GM19395 (cell line): ENCODE data around the gene CBLN3.

Source experiments
- ATAC-seq: cut with Tn5 transposase; IDR thresholded peaks from one replicate; pipeline ENCODE4 v1.9.1; 2021; ENCODE audit warnings: mild to moderate bottlenecking, moderate library complexity; ENCODE audit not compliant: unreplicated experiment

CBLN3 gene

DNA sequence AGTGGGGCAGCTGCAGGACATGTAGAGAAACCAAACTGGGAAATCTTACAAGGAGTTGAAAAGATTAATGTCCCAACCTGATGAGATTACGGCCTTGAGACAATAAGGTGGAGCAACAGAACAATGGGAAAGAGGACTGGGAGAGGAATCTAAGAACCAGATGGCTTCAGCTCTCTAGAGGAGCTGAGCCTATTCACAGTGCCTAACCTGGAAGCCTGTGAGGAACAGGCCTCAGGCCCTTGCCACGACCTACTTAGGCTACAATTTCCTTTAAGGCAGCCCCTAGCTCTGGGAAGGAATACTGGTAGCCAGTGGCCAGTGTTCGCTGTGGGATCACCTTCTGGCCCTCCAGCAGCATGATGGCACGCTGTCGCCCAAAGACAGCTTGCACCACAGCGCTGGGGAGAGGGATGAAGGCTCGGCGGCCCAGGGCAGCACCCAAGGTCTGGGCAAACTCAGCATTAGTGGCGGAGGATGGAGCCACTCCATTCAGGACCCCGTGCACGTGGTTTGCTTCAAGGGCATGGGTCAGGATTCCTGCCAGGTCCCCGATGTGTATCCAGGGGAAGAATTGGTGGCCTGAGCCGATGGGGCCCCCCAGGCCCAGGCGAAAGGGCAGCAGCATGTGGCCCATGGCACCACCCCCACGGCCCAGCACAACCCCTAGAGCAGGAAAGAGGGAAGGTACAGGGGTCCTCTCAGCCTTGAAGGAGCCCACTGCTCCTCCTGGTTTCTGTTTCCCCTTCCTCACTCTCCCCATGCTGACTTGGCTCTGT lies 10.6 kb upstream of the CBLN3 start:
- ATAC-seq, result no peak

DNA sequence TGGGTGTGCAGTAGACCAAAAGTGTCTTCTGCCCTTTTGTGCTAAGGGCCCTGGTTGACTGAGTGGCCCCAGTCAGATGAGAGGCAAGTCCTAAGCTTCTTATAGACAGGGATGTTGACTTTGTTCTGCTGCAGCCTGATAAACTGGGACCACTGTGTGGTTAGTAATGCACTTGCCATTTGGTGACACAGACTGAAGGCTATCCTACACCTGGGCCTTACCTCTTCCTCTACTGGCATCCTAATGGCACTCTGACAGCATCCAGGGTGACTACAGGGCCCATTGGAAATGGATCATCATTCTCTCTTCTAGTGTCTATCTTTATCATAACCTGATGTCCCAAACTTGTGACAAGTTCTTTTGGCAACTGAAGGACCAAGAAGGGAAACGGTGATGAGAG lies 9.8 kb upstream of the CBLN3 start:
- no peak for ATAC-seq

DNA sequence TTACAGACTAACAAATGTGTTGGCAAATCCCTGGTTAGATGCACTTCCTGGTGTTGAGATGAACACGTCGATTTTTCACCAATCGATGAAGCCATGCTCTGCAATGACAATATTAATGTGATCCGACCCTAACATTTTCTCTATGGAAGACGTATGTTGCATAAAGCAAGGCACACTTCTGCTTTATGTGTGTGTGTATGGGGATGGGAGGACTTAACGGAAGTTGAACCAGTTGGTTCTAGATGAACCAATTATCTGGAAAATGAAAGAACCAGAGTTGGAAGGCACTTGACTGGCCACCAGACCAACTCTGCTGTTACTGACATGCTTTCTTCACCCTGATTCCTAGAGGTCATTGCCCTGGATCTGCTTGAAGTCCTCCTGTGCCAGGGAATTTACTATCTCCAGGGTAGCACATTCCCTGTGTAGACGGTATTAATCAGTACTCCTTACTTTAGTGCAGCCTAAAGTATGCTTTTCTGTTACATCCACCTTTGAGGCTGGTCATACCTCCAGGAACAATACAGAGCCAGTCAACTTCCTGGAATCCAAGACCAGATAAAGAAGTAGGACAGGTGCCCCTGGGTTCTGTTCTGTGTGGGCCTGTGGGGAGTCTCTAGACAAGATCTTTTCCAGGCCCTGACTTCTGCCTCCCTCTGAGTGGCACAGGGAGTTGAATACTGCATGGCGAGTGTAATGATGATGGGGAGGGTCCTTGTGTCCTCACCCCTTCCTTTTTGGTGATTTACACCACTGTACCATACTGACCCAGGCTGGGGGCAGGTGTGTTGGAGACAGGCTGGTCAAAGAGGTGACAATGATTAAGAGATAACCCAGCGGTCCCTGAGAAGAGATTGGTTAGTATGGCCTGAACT lies 9.0 kb upstream of the CBLN3 start:
- no peak for ATAC-seq

DNA sequence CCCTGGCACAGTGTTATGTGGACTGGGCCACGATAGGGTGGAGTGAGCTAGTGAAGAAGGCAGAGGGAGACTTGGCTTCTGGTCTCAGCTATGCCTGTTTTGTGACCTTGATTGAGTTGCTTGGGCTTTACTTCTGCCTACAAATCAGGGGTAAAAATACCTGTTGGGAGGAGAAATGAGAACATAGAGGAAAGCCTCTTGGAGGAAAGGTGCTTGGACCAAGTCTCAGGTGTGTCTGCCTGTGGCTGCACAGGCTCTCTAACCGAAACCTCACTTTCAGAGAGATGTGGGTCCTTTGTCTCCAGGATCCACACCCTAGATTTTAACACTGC lies 8.2 kb upstream of the CBLN3 start:
- ATAC-seq, result no peak

DNA sequence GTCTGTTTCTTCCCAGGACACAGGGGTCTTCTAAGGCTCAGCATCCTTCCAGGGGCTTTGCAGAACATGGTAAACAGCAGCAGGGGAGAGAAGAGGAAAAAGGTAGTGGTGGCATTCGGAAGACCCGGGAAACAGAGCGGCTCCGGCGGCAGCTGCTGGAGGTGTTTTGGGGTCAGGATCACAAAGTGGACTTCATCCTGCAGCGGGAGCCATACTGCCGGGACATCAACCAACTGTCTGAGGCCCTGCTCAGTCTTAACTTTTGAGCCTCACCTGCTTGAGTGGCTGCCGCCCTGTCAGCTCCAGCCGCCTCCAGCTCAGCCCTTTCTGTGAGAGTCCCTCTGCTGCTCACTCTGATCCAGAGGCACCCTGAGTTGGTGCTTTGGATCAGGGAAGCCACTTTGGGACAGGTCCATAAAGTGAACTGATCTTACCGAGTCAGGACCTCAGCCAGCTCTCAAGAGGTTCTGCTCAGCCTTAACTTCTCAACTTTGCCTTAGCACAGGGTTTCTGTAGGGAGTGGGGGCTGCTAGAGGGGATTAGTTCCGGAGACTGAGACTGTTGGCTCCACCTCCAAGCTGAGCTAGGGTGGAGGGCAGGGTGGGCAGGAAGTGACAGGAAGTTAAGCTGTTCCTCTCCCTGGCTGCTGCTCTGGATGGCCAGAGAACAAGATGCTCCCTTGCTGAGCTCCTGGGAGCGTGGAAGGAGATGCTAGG lies 7.7 kb upstream of the CBLN3 start:
- ATAC-seq, result no peak

DNA sequence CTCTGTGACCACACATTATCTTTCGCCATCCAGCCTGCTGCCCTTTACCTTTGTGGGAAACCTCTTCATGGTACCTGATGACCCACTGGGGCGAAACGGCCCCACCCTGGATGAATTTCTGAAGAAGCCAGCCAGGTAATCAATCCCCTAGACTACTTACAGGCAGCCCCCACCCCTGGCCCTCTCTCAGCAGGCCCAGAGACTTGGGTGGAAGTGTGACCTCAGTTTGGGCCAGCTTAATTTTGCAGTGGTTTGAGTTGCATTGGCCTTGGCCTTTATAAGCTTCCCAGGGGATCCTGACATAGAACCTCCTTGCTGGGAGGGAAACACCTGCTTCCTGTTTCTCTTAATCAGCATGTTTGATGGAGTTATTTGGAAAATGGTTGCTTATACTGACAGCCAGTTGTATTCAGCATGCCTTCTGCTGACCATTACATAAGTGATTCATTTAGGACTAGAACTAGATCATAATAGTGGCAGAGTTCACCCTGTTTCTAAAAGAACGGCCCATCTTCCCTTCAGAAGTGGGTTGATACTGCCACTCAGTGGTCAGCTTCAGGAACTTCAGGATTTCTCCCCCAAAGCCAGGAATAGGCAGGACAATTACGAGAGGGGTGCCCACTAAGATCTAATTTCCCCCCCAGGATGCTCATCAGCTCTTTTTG lies 7.0 kb upstream of the CBLN3 start:
- peak; percentile 50 for ATAC-seq

DNA sequence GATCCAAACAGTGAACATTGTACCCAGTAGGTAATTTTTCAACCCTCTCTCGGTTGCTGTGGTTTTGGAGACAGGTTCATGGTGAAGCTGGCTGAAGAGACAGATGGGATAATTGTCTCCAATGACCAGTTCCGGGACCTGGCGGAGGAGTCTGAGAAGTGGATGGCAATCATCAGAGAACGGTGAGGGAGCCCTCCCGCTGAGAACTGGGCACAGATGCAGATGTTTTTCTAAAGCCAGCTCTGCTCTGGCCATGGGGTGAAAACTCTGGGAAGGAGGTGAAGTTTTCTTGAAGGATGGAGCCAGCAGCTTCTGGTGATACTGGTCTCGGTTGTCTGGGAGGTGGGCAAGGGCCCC lies 6.5 kb upstream of the CBLN3 start:
- no peak for ATAC-seq

DNA sequence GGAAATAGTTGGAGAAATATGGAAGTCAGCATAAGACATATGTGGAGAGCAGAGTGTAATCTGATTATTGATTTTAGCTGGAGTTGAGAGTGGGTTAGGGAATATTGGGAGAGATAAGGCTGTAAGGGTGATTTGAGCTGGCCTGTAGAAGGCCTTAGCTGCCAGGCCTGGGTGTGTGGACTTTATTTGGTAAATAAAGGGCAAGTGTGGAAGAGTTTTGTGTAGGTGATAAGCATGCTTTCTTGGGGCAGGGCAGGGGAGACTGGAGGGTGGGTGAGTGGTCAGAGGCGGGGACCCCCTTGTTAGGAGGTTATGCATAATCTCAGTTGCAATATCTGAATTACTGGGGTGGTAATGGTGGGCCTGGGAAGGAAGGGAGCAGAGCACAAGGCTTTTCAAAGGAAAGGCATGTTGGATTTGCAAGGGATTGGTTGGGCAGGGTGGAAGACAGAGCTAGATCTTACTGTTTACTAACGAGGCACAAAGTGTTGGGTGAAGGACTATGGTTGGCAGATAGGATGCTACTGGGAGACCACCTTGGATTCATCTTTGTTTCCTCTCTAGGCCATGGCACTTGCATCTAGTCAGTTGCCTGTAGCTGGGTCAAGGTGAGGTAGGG lies 5.8 kb upstream of the CBLN3 start:
- ATAC-seq, result no peak

DNA sequence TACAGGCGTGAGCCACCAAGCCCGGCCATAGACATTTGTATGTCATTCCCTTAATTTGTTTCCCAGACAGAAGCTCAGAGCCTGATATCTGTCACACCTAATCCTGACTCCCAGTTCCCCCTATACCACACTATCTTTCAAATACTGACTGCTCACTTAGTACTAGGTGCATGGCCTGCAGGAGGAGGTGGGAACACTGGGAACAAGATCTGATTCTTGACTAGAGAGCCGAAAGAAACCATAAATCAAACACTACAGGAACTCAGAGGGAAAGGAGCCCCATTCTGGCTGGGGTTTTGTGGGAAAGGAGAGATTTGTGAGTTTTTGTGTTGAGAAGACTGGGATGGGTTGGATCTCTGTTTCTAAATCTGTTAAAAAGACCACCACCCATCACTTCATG lies 5.2 kb upstream of the CBLN3 start:
- ATAC-seq, result no peak

DNA sequence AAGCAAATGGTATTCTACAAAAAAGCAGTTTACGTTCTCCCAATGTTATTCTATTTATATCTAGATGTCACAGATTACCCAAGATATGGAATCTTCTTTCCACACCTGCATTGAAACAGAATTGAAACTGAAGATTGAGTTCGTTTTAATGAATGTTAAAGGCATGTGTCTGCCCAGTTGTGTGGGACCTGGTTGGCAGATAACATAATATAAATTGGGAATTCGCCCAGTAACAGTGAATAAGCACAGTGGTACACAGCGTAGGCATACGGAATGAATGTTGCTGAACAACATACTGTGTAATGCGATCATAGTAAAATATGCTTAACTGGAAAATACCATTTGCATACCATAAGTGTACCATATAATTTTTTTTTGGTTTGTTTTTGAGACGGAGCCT lies 4.6 kb upstream of the CBLN3 start:
- ATAC-seq, result no peak

DNA sequence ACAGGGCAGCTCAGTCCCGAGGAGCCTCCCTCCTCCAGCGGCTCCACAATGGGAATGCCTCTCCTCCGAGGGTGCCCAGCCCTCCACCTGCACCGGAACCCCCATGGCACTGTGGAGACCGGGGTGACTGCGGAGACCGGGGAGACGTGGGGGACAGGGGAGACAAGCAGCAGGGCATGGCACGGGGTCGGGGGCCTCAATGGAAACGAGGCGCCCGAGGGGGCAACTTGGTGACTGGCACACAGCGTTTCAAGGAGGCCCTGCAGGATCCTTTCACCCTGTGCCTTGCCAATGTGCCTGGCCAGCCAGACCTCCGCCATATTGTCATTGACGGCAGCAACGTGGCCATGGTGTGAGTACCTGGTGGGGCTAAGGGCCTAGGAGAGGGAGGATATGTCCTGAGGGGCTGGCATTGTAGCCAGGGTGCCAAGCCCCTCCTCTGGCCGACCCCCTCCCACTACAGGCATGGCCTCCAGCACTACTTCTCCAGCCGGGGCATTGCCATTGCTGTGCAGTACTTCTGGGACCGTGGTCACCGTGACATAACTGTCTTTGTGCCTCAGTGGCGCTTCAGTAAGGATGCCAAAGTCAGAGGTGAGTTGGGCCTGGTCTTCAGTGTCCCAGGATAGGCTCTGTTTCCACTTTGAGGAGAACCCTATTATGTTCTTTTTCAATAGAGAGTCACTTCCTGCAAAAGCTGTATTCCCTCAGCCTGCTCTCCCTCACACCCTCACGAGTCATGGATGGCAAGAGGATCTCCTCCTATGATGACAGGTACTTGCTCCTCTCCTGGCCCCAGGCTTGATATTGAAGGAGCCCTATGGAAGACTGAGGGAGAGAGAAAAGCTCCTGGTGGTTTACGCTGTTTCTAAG lies 3.0 kb upstream of the CBLN3 start:
- no peak for ATAC-seq

DNA sequence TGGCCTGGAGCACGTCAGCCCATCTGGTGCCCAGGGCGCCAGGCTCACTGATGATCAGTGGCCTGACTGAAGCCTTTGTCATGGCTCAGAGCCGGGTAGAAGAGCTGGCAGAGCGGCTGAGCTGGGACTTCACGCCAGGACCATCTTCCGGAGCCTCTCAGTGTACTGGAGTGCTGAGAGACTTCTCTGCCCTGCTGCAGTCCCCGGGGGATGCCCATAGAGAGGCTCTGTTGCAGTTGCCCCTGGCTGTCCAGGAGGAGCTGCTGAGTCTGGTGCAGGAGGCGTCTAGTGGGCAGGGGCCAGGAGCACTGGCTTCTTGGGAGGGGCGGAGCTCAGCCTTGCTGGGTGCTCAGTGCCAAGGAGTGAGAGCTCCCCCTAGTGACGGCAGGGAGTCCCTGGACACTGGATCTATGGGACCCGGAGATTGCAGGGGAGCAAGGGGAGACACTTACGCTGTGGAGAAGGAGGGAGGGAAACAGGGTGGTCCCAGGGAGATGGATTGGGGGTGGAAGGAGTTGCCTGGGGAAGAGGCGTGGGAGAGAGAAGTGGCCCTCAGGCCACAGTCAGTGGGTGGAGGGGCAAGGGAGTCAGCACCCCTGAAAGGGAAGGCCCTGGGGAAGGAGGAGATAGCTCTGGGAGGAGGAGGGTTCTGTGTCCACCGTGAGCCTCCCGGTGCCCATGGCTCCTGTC lies 2.2 kb upstream of the CBLN3 start:
- ATAC-seq, result peak; percentile 58

DNA sequence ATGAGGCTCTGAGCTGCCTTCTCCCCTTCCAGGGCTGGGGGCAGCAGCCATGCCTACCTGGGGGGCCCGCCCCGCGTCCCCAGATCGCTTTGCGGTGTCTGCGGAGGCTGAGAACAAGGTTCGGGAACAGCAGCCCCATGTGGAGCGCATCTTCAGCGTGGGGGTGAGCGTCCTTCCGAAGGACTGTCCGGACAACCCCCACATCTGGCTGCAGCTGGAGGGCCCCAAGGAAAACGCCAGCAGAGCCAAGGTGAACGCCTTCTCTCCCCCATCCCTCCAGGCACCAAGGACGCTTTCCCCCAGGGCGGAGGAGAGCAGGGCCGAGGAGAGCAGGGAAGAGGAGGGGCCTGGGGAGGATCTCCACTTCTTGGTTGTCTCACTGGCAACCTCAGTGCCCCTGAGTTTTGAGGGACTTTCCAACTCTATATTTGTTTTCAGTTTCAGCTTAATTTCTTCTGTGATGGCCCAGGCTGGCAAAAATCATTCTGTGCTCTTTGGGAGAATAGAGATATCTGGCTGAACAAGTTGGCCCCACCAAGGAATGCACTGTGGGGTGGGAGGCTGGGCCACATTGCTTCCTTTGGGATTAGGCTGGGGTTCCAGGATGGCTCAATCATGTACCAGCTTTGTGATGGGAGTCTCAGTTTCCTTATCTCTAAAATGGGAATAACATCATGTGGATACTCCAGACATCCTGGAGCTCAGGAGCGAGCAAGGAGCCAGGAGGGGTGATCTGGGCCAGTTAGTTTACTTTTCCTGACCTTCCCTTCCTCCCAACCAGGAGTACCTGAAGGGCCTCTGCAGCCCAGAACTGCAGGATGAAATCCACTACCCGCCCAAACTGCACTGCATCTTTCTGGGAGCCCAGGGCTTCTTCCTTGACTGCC lies 1.5 kb upstream of the CBLN3 start:
- peak; percentile 34 for ATAC-seq

DNA sequence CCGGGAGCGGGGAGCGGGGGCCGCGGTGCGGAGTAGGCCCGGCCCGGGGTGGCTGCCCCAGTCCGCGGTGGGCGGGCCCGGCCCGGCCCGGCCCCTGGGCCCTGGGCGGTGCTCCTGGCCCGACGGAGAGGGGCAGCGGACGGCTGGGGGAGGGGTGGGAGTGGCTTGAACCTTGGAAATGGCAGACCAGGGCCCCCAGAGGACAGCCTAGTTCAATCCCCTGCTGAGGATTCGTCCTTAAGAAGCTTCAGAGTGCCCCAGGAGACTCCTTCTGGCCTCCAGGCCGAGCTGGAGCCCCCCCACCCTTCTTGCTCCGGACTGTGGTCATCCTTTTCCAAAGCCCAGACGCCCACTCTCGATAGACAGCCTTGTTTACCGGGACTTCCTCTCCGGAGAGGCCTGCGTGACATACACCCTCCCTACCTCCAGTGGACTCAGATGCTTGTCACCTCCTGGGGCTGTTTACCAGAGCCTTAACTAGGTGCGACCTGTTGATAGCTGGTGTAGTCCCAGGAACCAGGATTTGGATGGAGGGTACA lies 744 bp upstream of the CBLN3 start:
- ATAC-seq, result peak; percentile 60

DNA sequence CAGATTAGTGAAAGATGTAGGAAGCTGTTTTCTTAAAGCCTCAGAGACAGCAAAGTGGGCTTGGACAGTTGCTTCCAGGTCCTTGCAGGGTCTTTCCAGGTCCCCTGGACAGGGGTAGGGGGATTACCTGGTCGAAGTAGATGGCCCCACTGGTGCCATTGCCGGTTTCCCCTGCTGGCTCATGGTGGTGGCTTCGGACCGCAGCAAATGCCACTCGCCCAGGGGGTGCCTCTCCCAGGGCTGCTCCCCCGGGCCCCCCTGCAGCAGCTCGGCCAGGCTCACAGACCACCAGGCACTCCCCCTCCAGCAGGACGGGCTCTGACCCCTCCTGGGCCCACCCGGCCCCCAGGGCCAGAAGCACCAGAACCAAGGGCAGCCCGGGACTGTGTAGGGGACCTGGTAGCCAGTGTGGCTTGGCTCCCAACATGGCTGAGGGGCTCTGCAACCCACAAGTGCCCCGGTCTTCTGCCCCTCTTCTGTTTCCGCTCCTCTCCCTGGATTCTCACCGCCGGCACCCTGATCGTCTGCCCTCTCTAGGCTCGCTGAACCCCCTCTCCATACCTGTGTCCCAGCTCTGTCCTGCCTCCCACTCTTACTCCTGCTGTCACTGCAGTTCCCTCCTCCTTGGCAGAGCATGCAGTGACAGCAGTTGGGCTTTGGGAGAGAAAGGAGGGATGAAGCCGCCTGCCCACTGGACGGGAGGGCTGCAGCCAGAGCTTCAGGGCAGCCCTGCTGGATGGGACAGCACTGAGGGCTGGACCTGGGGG lies 657 bp downstream of the CBLN3 start:
- no peak for ATAC-seq

DNA sequence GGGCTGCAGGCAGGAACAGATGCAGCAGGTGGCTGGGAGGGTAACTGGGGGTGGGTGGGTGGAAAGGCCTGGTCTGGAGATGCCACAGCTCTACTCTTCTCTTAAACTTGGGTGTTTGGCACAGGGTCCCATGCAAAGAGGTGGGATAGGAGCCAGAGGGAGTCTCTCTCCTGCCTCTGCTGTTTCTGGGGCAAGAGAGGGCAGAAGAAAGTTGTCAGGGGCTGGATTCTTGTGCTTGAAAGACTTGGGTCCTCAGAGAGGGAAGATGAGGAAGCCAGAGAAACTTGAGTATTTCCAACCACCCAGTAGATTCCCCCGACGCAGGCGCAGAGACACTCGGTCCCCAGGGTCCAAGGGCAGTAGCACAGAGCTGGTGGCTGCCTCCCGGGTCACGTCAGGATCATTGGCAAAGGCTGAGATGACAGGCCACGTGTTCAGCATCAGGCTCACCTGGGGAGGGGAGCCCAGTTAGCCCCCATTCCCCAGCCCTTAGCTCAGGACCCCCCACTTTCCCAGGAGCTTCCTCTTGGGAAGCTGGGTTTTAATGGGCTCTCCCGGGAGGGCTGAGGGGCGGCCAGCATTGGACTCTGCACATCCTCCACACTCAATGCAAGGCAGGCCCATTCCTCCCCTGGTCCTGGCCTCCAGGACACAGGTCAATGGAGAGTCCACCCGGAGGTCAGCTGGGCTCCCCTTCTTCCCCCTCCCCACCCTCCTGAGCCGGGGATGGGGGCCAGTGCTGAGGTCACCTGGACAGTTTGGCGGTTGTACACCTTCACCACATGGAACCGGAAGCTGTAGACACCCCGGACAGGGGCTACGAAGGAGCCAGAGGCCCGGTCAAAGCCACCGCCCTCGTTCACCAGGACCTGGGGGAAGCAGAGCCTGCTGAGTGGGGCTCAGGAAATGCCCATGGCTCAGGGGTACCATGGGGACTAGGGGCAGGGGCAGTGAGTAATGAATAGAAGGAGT lies 1.6 kb downstream of the CBLN3 start:
- no peak for ATAC-seq
